MM.1S (cell line): Measurements from ENCODE around the gene CGB2.

Source experiments
- DNase-seq: peaks from one replicate; pipeline ENCODE4 v3.0.0-alpha.2; 2015
- H2AFZ ChIP-seq: fragments of 300-600 bp; sonication (generic); 2 replicates; pipeline ENCODE4 v1.6.0; 2016; ENCODE audit warnings: antibody characterized with exemption, low read length
- H3F3A ChIP-seq: fragments of 300-600 bp; sonication (generic); 2 replicates; pipeline ENCODE4 v1.6.1; 2016; ENCODE audit warnings: mild to moderate bottlenecking, antibody characterized with exemption, low read length, moderate library complexity, mixed read lengths; ENCODE audit not compliant: insufficient read depth
- H3K27ac ChIP-seq: fragments of 300-600 bp; sonication (generic); 2 replicates; pipeline ENCODE4 v1.5.1; 2016; ENCODE audit warnings: mild to moderate bottlenecking, low read length
- H3K27me3 ChIP-seq: fragments of 300-600 bp; sonication (generic); replicated peaks from 2 replicates; pipeline ENCODE4 v1.6.0; 2016; ENCODE audit warnings: low read length; ENCODE audit not compliant: insufficient read depth
- H3K36me3 ChIP-seq: fragments of 300-600 bp; sonication (generic); replicated peaks from 2 replicates; pipeline ENCODE4 v1.6.1; 2016; ENCODE audit warnings: mild to moderate bottlenecking, low read length, mixed read lengths; ENCODE audit not compliant: insufficient read depth
- H3K4me1 ChIP-seq: fragments of 300-600 bp; sonication (generic); 2 replicates; pipeline ENCODE4 v1.6.1; 2016; ENCODE audit warnings: low read length, mixed read lengths
- H3K4me2 ChIP-seq: fragments of 300-600 bp; sonication (generic); 2 replicates; pipeline ENCODE4 v1.6.0; 2016; ENCODE audit warnings: low read depth, low read length
- H3K4me3 ChIP-seq: fragments of 300-600 bp; sonication (generic); 2 replicates; pipeline ENCODE4 v1.5.1; 2016; ENCODE audit warnings: low read length, mixed read lengths
- H3K79me2 ChIP-seq: fragments of 300-600 bp; sonication (generic); 2 replicates; pipeline ENCODE4 v1.6.1; 2016; ENCODE audit warnings: mixed run types, low read length, mixed read lengths
- H3K9ac ChIP-seq: fragments of 300-600 bp; sonication (generic); 2 replicates; pipeline ENCODE4 v1.6.1; 2016; ENCODE audit warnings: low read length, mixed read lengths
- H3K9me2 ChIP-seq: fragments of 300-600 bp; sonication (generic); replicated peaks from 2 replicates; pipeline ENCODE4 v1.6.1; 2016; ENCODE audit warnings: mild to moderate bottlenecking, low read length, mixed read lengths; ENCODE audit not compliant: insufficient read depth
- H3K9me3 ChIP-seq: fragments of 300-600 bp; sonication (generic); replicated peaks from 2 replicates; pipeline ENCODE4 v1.6.1; 2016; ENCODE audit warnings: mild to moderate bottlenecking, low read length, mixed read lengths; ENCODE audit not compliant: insufficient read depth
- H4K20me1 ChIP-seq: fragments of 300-600 bp; sonication (generic); 2 replicates; pipeline ENCODE4 v1.6.1; 2016; ENCODE audit warnings: mild to moderate bottlenecking, low read length, moderate library complexity, mixed read lengths; ENCODE audit not compliant: insufficient read depth
- CTCF ChIP-seq: fragments of 300-600 bp; sonication (generic); IDR thresholded peaks from 2 replicates; pipeline ENCODE4 v1.5.1; 2016; ENCODE audit warnings: antibody characterized with exemption, low read length, mixed read lengths
- EZH2 ChIP-seq: fragments of 300-600 bp; sonication (generic); optimal IDR thresholded peaks from 2 replicates; pipeline ENCODE3; 2017; ENCODE audit warnings: low read depth, mild to moderate bottlenecking, antibody characterized with exemption, low read length, mixed read lengths
- EZH2phosphoT487 ChIP-seq: fragments of 300-600 bp; sonication (generic); IDR thresholded peaks from 2 replicates; pipeline ENCODE4 v1.6.1; 2018; ENCODE audit warnings: antibody characterized with exemption, low read length

Gene CGB2

GRCh38 chr19:48999481-49000325 lies 32.0 kb upstream of the CGB2 start:
- H2AFZ ChIP-seq, result no peak overlapping the region
- peaks cover 47% of the 10 kb centered on the region for H3K79me2 ChIP-seq
- H3F3A ChIP-seq, result no peaks in the 10 kb centered on the region
- peak; percentile 37 for DNase-seq
- TF ChIP-seq CTCF (peak; percentile 54), EZH2 (no peak)
- H3K36me3 ChIP-seq, result no peaks in the 10 kb centered on the region; the same call in 1 of the 2 replicates
- no peak overlapping the region for H3K4me2 ChIP-seq
- H4K20me1 ChIP-seq, result no peaks in the 10 kb centered on the region
- no peak overlapping the region for H3K27ac ChIP-seq
- H3K4me1 ChIP-seq, result peaks cover 4% of the 10 kb centered on the region; the same call in 1 of the 2 replicates
- H3K9me3 ChIP-seq, result no peaks in the 10 kb centered on the region
- H3K27me3 ChIP-seq, result no peaks in the 10 kb centered on the region
- no peaks in the 10 kb centered on the region for H3K9me2 ChIP-seq
- no peak overlapping the region for H3K9ac ChIP-seq
- no peak overlapping the region for H3K4me3 ChIP-seq

GRCh38 chr19:49004133-49004532 lies 27.6 kb upstream of the CGB2 start:
- Histone ChIP-seq H3K4me2 (no peak overlapping the region), H3K9ac (no peak overlapping the region), H2AFZ (no peak overlapping the region), H3K27ac (no peak overlapping the region), H3K79me2 (peaks cover 7% of the 10 kb centered on the region), H3K36me3 (peaks cover 3% of the 10 kb centered on the region; the same call in 1 of the 2 replicates), H3K9me3 (no peaks in the 10 kb centered on the region), H3K4me3 (no peak overlapping the region), H3K4me1 (no peaks in the 10 kb centered on the region), H3K27me3 (no peaks in the 10 kb centered on the region), H4K20me1 (no peaks in the 10 kb centered on the region), H3F3A (no peaks in the 10 kb centered on the region), H3K9me2 (no peaks in the 10 kb centered on the region)
- TF ChIP-seq EZH2phosphoT487 (no peak), EZH2 (no peak), CTCF (no peak)
- DNase-seq, result no peak

- Histone ChIP-seq H3K4me2 (no peak overlapping the region), H3K9ac (no peak overlapping the region), H3K79me2 (no peaks in the 10 kb centered on the region; the same call in 1 of the 2 replicates), H4K20me1 (no peaks in the 10 kb centered on the region), H3K4me3 (no peak overlapping the region), H3K36me3 (peaks cover 3% of the 10 kb centered on the region; the same call in 1 of the 2 replicates), H3K9me3 (no peaks in the 10 kb centered on the region), H3K27ac (no peak overlapping the region), H3F3A (no peaks in the 10 kb centered on the region), H3K4me1 (no peaks in the 10 kb centered on the region), H2AFZ (no peak overlapping the region), H3K27me3 (no peaks in the 10 kb centered on the region), H3K9me2 (no peaks in the 10 kb centered on the region)
- no peak for DNase-seq
- TF ChIP-seq CTCF (no peak), EZH2phosphoT487 (no peak), EZH2 (no peak)
These were observed 26.6 kb upstream of the CGB2 start for GRCh38 chr19:49004964-49005614.
